Neural progenitor cell (in vitro differentiated cells): ENCODE data around the gene GATA5.
A peak's percentile ranks its signal among the peaks of the same experiment; 100 is the strongest.

ENCODE experiments used
- CTCF ChIP-seq: fragments of 200-600 bp; sonication (generic); IDR thresholded peaks from 2 replicates; pipeline ENCODE4 v1.5.1; 2017; ENCODE audit warnings: antibody characterized with exemption, mild to moderate bottlenecking
- EZH2phosphoT487 ChIP-seq: fragments of 200-600 bp; sonication (generic); IDR thresholded peaks from 2 replicates; pipeline ENCODE4 v1.6.1; 2017; ENCODE audit warnings: antibody characterized with exemption

- no peak for TF ChIP-seq CTCF
- peak; percentile 84 for TF ChIP-seq EZH2phosphoT487
These were observed 452 bp upstream of the GATA5 start for GRCh38 chr20:62476056-62476838.
